IMR-90 (cell line): ENCODE results near the gene HTT-AS. TPM values are rescaled to one million over a fixed set of nuclear protein-coding genes. Genes with fewer than 3 reads are reported as not detected.

Experiments used
- ATAC-seq: fragments of 200-7000 bp; cut with Tn5 transposase; 2 replicates; pipeline ENCODE4 v1.9.1; 2020; ENCODE audit warnings: low read depth, mild to moderate bottlenecking, moderate library complexity
- BruUV-seq: library from RNA; stranded (reverse); fragments of 400-500 nt; replicated peaks from 2 replicates; lab custom pipeline; 2021; lab: Mats Ljungman, UMichigan
- CTCF ChIA-PET: fragments of 300-600 bp; formaldehyde crosslinking; extraction: SDS; loops from one replicate; lab custom pipeline; 2021; ENCODE audit warnings: antibody characterized with exemption; lab: Yijun Ruan, JAX
- POLR2A ChIA-PET: fragments of 300-600 bp; sonication (Branson Sonifier 250); formaldehyde crosslinking; loops from one replicate; lab custom pipeline; 2022; ENCODE audit warnings: antibody characterized with exemption; ENCODE audit not compliant: unreplicated experiment; lab: Charles Lee
- DNase-seq: peaks from one replicate; pipeline ENCODE4 v3.0.0; 2013
- H2AFZ ChIP-seq: replicated peaks from 2 replicates; pipeline ENCODE3; 2013; ENCODE audit warnings: low read length, mild to moderate bottlenecking; ENCODE audit not compliant: poor library complexity
- H2AK5ac ChIP-seq: 2 replicates; pipeline ENCODE4 v1.6.1; 2013; ENCODE audit warnings: low read depth, low read length, inconsistent platforms
- H2AK9ac ChIP-seq: replicated peaks from 2 replicates; pipeline ENCODE3; 2013; ENCODE audit warnings: mild to moderate bottlenecking, low read depth, low read length, moderate library complexity; ENCODE audit not compliant: poor library complexity
- H2BK120ac ChIP-seq: 2 replicates; pipeline ENCODE4 v1.6.1; 2013; ENCODE audit warnings: low read depth, low read length, inconsistent platforms
- H2BK15ac ChIP-seq: 3 replicates; pipeline ENCODE4 v1.6.1; 2013; ENCODE audit warnings: low read depth, low read length, inconsistent platforms
- H2BK20ac ChIP-seq: 2 replicates; pipeline ENCODE4 v1.6.1; 2013; ENCODE audit warnings: low read depth, mild to moderate bottlenecking, inconsistent platforms, low read length, moderate library complexity
- H2BK5ac ChIP-seq: 2 replicates; pipeline ENCODE4 v1.6.1; 2013; ENCODE audit warnings: mild to moderate bottlenecking, low read depth, low read length, inconsistent platforms; ENCODE audit not compliant: poor library complexity, severe bottlenecking
- H3K14ac ChIP-seq: replicated peaks from 2 replicates; pipeline ENCODE4 v1.6.1; 2013; ENCODE audit warnings: low read depth, low read length, inconsistent platforms
- H3K18ac ChIP-seq: 2 replicates; pipeline ENCODE4 v1.6.1; 2013; ENCODE audit warnings: low read depth, low read length, control low read depth
- H3K23ac ChIP-seq: 2 replicates; pipeline ENCODE4 v1.6.1; 2013; ENCODE audit warnings: low read depth, low read length, inconsistent platforms
- H3K27ac ChIP-seq: 2 replicates; pipeline ENCODE4 v1.5.1; 2013; ENCODE audit warnings: mild to moderate bottlenecking, control low read depth, low read length; ENCODE audit not compliant: insufficient read depth
- H3K27me3 ChIP-seq: 2 replicates; pipeline ENCODE4 v1.6.1; 2013; ENCODE audit warnings: low read length; ENCODE audit not compliant: control insufficient read depth, insufficient read depth
- H3K36me3 ChIP-seq: 2 replicates; pipeline ENCODE4 v1.6.1; 2013; ENCODE audit warnings: low read length, mixed read lengths; ENCODE audit not compliant: control insufficient read depth, insufficient read depth
- H3K4ac ChIP-seq: 2 replicates; pipeline ENCODE4 v1.6.1; 2013; ENCODE audit warnings: low read depth, low read length, inconsistent platforms
- H3K4me1 ChIP-seq: 2 replicates; pipeline ENCODE4 v1.6.1; 2013; ENCODE audit warnings: low read length, mixed read lengths; ENCODE audit not compliant: control insufficient read depth, insufficient read depth
- H3K4me2 ChIP-seq: 2 replicates; pipeline ENCODE4 v1.6.1; 2013; ENCODE audit warnings: low read depth, mild to moderate bottlenecking, control low read depth, low read length, moderate library complexity
- H3K4me3 ChIP-seq: 2 replicates; pipeline ENCODE4 v1.5.1; 2013; ENCODE audit warnings: low read depth, mild to moderate bottlenecking, control low read depth, low read length, moderate library complexity; ENCODE audit not compliant: insufficient read depth
- H3K56ac ChIP-seq: 2 replicates; pipeline ENCODE4 v1.6.1; 2013; ENCODE audit warnings: low read length, inconsistent platforms; ENCODE audit not compliant: insufficient read depth; ENCODE audit errors: extremely low read depth
- H3K79me1 ChIP-seq, 2 experiments: 2 replicates each; pipeline ENCODE4 v1.6.1; 2013; ENCODE audit warnings: low read length in 2 of 2, inconsistent platforms in 1 of 2, low read depth in 1 of 2
- H3K9ac ChIP-seq: 2 replicates; pipeline ENCODE4 v1.6.1; 2013; ENCODE audit warnings: low read depth, low read length, control low read depth
- H3K9me1 ChIP-seq: 2 replicates; pipeline ENCODE4 v1.6.1; 2013; ENCODE audit warnings: low read length, inconsistent platforms; ENCODE audit not compliant: insufficient read depth
- H3K9me3 ChIP-seq: 2 replicates; pipeline ENCODE4 v1.6.1; 2013; ENCODE audit warnings: low read length; ENCODE audit not compliant: control insufficient read depth, insufficient read depth
- H4K20me1 ChIP-seq: 2 replicates; pipeline ENCODE4 v1.6.1; 2013; ENCODE audit warnings: low read length, inconsistent platforms; ENCODE audit not compliant: insufficient read depth
- H4K5ac ChIP-seq: 2 replicates; pipeline ENCODE4 v1.6.1; 2013; ENCODE audit warnings: mild to moderate bottlenecking, low read depth, low read length, control low read depth
- H4K8ac ChIP-seq, 2 experiments: 2 replicates each; pipeline ENCODE4 v1.6.1; 2013; ENCODE audit warnings: low read depth in 2 of 2, low read length in 2 of 2, control low read depth in 1 of 2, inconsistent platforms in 1 of 2
- H4K91ac ChIP-seq: 2 replicates; pipeline ENCODE4 v1.6.1; 2013; ENCODE audit warnings: low read depth, low read length, inconsistent platforms; ENCODE audit not compliant: insufficient read depth
- BHLHE40 ChIP-seq: fragments of 150-350 bp; IDR thresholded peaks from 2 replicates; pipeline ENCODE4 v1.6.1; 2016; ENCODE audit warnings: mild to moderate bottlenecking, low read depth, low read length
- MAZ ChIP-seq: IDR thresholded peaks from 2 replicates; pipeline ENCODE4 v1.6.1; 2012; ENCODE audit warnings: low read depth, mild to moderate bottlenecking, low read length, improper control_type of control experiment, moderate library complexity, borderline replicate concordance
- MXI1 ChIP-seq: IDR thresholded peaks from 2 replicates; pipeline ENCODE4 v1.6.1; 2012; ENCODE audit warnings: low read depth, mild to moderate bottlenecking, low read length, moderate library complexity, borderline replicate concordance
- POLR2A ChIP-seq: IDR thresholded peaks from 2 replicates; pipeline ENCODE4 v1.6.1; 2012; ENCODE audit warnings: mild to moderate bottlenecking, low read depth, low read length
- RFX5 ChIP-seq: IDR thresholded peaks from 2 replicates; pipeline ENCODE4 v1.8.0; 2012; ENCODE audit warnings: low read depth, mild to moderate bottlenecking, low read length, moderate library complexity
- WGBS, 2 experiments: methylation state at CpG; one replicate each; pipeline versions ENCODE4 v1.1.5 to v1.1.7; 2013; ENCODE audit warnings: missing lambda C conversion rate in 2 of 2; ENCODE audit not compliant: insufficient read length in 1 of 2; ENCODE audit errors: extremely low coverage in 2 of 2; 5-methylcytosine and 5-hydroxymethylcytosine counted together
- dilution Hi-C: fragments of 300-500 bp; cut with HindIII; formaldehyde crosslinking; loops from one replicate; pipeline ENCODE4 v1.14.3; 2018; ENCODE audit warnings: low sequenced_read_pairs; ENCODE audit not compliant: unreplicated experiment
- in situ Hi-C: fragments of 300-500 bp; cut with MboI; formaldehyde crosslinking; loops from 3 replicates; pipeline ENCODE4 v1.14.3; 2019; ENCODE audit warnings: low sequenced_read_pairs, inconsistent platforms, mixed read lengths
- intact Hi-C: fragments of 100-400 bp; cut with micrococcal nuclease; formaldehyde crosslinking; loops from 2 replicates; pipeline ENCODE4 v1.10.0; 2022
- polyA plus RNA-seq, 3 experiments: library from polyadenylated mRNA; depleted of rRNA; stranded (reverse); fragments of >200 nt; gene quantifications; 2 replicates each; pipeline ENCODE4 v1.2.3, GENCODE V29; 2012; ENCODE audit warnings: low replicate concordance in 1 of 3
- total RNA-seq: library from RNA; depleted of rRNA; stranded (reverse); fragments of >200 nt; gene quantifications from 2 replicates; pipeline ENCODE4 v1.2.3, GENCODE V29; 2012
- TF ChIP-seq, protein P1 (sequence below): fragments of 150-350 bp; IDR thresholded peaks from 2 replicates; pipeline ENCODE4 v1.6.1; 2017; ENCODE audit warnings: mild to moderate bottlenecking, antibody characterized with exemption, low read length, low read depth

Gene HTT-AS
- total and polyA plus RNA-seq, 2 of the 4 experiments (the other 2 are of a cell fraction) = not detected

DNA sequence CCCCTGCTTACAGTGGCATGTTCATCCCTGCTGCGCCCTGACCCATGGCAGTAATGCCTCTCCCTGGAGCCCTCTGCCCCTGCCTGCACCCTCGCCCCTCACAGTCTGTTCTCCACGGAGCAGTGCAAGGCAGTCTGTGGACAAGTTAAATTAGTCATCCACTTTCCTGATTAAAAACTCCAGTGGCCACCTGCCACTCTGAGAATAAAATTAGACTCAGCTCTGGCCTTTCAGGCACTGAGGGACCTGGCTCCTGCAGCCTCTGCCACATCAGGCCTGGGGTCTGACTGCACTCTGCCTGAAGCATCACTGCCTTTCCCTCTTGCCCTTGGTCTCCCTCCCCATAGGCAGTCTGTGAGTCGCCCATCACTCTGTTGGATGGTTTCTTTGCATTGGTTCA, 57.4 kb downstream of the HTT-AS start:
- Histone ChIP-seq H3K56ac (no peak overlapping the region), H3K9ac (no peak overlapping the region), H4K8ac (no peak overlapping the region), H3K4ac (no peak overlapping the region), H3K18ac (no peak overlapping the region), H3K4me3 (no peak overlapping the region), H3K4me2 (no peak overlapping the region), H2AK9ac (no peak overlapping the region), H4K5ac (no peak overlapping the region), H3K36me3 (no peaks in the 10 kb centered on the region), H2AK5ac (no peak overlapping the region), H3K9me3 (no peaks in the 10 kb centered on the region), H3K79me1 (no peaks in the 10 kb centered on the region), H3K4me1 (no peaks in the 10 kb centered on the region), H2BK20ac (no peak overlapping the region), H3K23ac (no peak overlapping the region), H2BK5ac (no peak overlapping the region), H4K20me1 (no peaks in the 10 kb centered on the region), H3K27me3 (peaks cover 20% of the 10 kb centered on the region), H2BK15ac (no peak overlapping the region), H2BK120ac (no peak overlapping the region), H4K91ac (no peak overlapping the region), H3K27ac (no peak overlapping the region), H3K14ac (no peak overlapping the region), H3K9me1 (no peaks in the 10 kb centered on the region), H2AFZ (no peak overlapping the region)
- DNase-seq (no peak), ATAC-seq (no peak)
- dilution Hi-C loops = no loop called here
- CTCF ChIA-PET = interaction anchor here (0.6 kb wide), 2 partner anchors 9 to 166 kb away, joined by 3 to 4 read pairs; no protein-coding TSS in a partner anchor
- WGBS, 2 experiments = 40% methylated on average over 1 of the region's 4 CpGs; no CpG with 5 or more reads in 1 of the 2 experiments
- in situ Hi-C loops = no loop called here
- intact Hi-C loops = no loop called here
- BruUV-seq = no TSS peak
- TF ChIP-seq, protein P1, sequence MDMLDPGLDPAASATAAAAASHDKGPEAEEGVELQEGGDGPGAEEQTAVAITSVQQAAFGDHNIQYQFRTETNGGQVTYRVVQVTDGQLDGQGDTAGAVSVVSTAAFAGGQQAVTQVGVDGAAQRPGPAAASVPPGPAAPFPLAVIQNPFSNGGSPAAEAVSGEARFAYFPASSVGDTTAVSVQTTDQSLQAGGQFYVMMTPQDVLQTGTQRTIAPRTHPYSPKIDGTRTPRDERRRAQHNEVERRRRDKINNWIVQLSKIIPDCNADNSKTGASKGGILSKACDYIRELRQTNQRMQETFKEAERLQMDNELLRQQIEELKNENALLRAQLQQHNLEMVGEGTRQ = no peak
- TF ChIP-seq POLR2A = no peak
- no peak for TF ChIP-seq BHLHE40
- TF ChIP-seq MAZ = no peak
- no peak for TF ChIP-seq MXI1
- TF ChIP-seq RFX5 = no peak
- POLR2A ChIA-PET = no interaction called here
